ENCODE data around the gene MYBPC2. TPM values are rescaled to one million over a fixed set of nuclear protein-coding genes. Genes with fewer than 3 reads are reported as not detected.

The MYBPC2 gene
- total RNA-seq, 2 donors from 2014 or later: 0.14 TPM; not detected in 1

GRCh38 chr19:50444059-50444458, 11.4 kb downstream of the MYBPC2 start:
- no peak overlapping the region for H3K4me3 ChIP-seq
- DNase-seq (ENCODE audit: low spot score): no peak
- no peaks in the 10 kb centered on the region for H3K9me3 ChIP-seq
- TF ChIP-seq CTCF (IDR thresholded peaks at IDR 0.05): no peak
- no peaks in the 10 kb centered on the region for H3K36me3 ChIP-seq
- ATAC-seq (ENCODE audit: insufficient number of reproducible peaks, low FRiP score, low read depth): no peak
- H3K27ac ChIP-seq: no peak overlapping the region
- no peaks in the 10 kb centered on the region for H3K4me1 ChIP-seq (ENCODE audit: control insufficient read depth in 1 of 2, low read depth in 2 of 2)
- no peaks in the 10 kb centered on the region for H3K27me3 ChIP-seq (replicated peaks; ENCODE audit: insufficient read depth)

GRCh38 chr19:50447053-50447452, 14.4 kb downstream of the MYBPC2 start:
- TF ChIP-seq CTCF (IDR thresholded peaks at IDR 0.05): no peak
- no peaks in the 10 kb centered on the region for H3K4me1 ChIP-seq (ENCODE audit: control insufficient read depth in 1 of 2, low read depth in 2 of 2)
- H3K4me3 ChIP-seq: no peak overlapping the region
- no peaks in the 10 kb centered on the region for H3K36me3 ChIP-seq
- H3K27me3 ChIP-seq (replicated peaks; ENCODE audit: insufficient read depth): no peaks in the 10 kb centered on the region
- ATAC-seq (ENCODE audit: insufficient number of reproducible peaks, low FRiP score, low read depth) (no peak), DNase-seq (ENCODE audit: low spot score) (no peak)
- H3K9me3 ChIP-seq: no peaks in the 10 kb centered on the region
- no peak overlapping the region for H3K27ac ChIP-seq

- Histone ChIP-seq H3K4me1 (ENCODE audit: control insufficient read depth in 1 of 2, low read depth in 2 of 2) (no peaks in the 10 kb centered on the region), H3K9me3 (no peaks in the 10 kb centered on the region), H3K27me3 (replicated peaks; ENCODE audit: insufficient read depth) (no peaks in the 10 kb centered on the region), H3K27ac (no peak overlapping the region), H3K4me3 (no peak overlapping the region), H3K36me3 (no peaks in the 10 kb centered on the region)
- DNase-seq (ENCODE audit: low spot score): no peak
- no peak for TF ChIP-seq CTCF (IDR thresholded peaks at IDR 0.05)
- ATAC-seq (ENCODE audit: insufficient number of reproducible peaks, low FRiP score, low read depth): no peak
These were observed 15.1 kb downstream of the MYBPC2 start for GRCh38 chr19:50447750-50448149.

- ATAC-seq (ENCODE audit: insufficient number of reproducible peaks, low FRiP score, low read depth): no peak
- no peak for TF ChIP-seq CTCF (IDR thresholded peaks at IDR 0.05)
- H3K9me3 ChIP-seq: no peaks in the 10 kb centered on the region
- H3K4me1 ChIP-seq (ENCODE audit: control insufficient read depth in 1 of 2, low read depth in 2 of 2): no peaks in the 10 kb centered on the region
- H3K27me3 ChIP-seq (replicated peaks; ENCODE audit: insufficient read depth): no peaks in the 10 kb centered on the region
- no peaks in the 10 kb centered on the region for H3K36me3 ChIP-seq
- no peak overlapping the region for H3K27ac ChIP-seq
- H3K4me3 ChIP-seq: no peak overlapping the region
- DNase-seq (ENCODE audit: low spot score): no peak
These were observed 16.7 kb downstream of the MYBPC2 start for GRCh38 chr19:50449236-50449899.

- H3K27ac ChIP-seq: no peak overlapping the region
These were observed 17.9 kb downstream of the MYBPC2 start for GRCh38 chr19:50450369-50451222.

More at GRCh38 chr19:50450369-50451222, 17.9 kb downstream of the MYBPC2 start:
- no peaks in the 10 kb centered on the region for H3K9me3 ChIP-seq
- no peaks in the 10 kb centered on the region for H3K36me3 ChIP-seq
- no peak for ATAC-seq (ENCODE audit: insufficient number of reproducible peaks, low FRiP score, low read depth)
- H3K4me1 ChIP-seq (ENCODE audit: control insufficient read depth in 1 of 2, low read depth in 2 of 2): no peaks in the 10 kb centered on the region
- no peaks in the 10 kb centered on the region for H3K27me3 ChIP-seq (replicated peaks; ENCODE audit: insufficient read depth)
- TF ChIP-seq CTCF (IDR thresholded peaks at IDR 0.05): no peak
- no peak overlapping the region for H3K4me3 ChIP-seq
- no peak for DNase-seq (ENCODE audit: low spot score)

Data from thoracic aorta (tissue), 2 donors.